Neuronal stem cell (in vitro differentiated cells): ENCODE results near the gene SLC26A8.
"Not testable (repeated sequence)": the region's sequence is repeated elsewhere in the genome, so short reads cannot be mapped to it uniquely, and the experiment has no call there.

Experiments
- DNase-seq: peaks from one replicate; pipeline ENCODE4 v3.0.0-alpha.2; 2013; ENCODE audit warnings: low spot score
- H2AFZ ChIP-seq: one replicate; pipeline ENCODE4 v1.6.1; 2013; ENCODE audit warnings: mild to moderate bottlenecking, low read length, inconsistent platforms
- H2AK5ac ChIP-seq: 2 replicates; pipeline ENCODE4 v1.6.1; 2013; ENCODE audit warnings: low read depth, mild to moderate bottlenecking, inconsistent platforms, low read length, moderate library complexity, mixed read lengths
- H2BK120ac ChIP-seq: 2 replicates; pipeline ENCODE4 v1.6.1; 2013; ENCODE audit warnings: low read depth, mild to moderate bottlenecking, inconsistent platforms, low read length, moderate library complexity, mixed read lengths
- H2BK12ac ChIP-seq: one replicate; pipeline ENCODE4 v1.6.1; 2013; ENCODE audit warnings: low read length, inconsistent platforms
- H2BK15ac ChIP-seq: 2 replicates; pipeline ENCODE4 v1.6.1; 2013; ENCODE audit warnings: mild to moderate bottlenecking, low read length, inconsistent platforms, mixed read lengths
- H2BK5ac ChIP-seq: one replicate; pipeline ENCODE4 v1.6.1; 2013; ENCODE audit warnings: inconsistent platforms, mild to moderate bottlenecking, low read length, moderate library complexity
- H3K14ac ChIP-seq: one replicate; pipeline ENCODE4 v1.6.1; 2013; ENCODE audit warnings: low read length, inconsistent platforms
- H3K18ac ChIP-seq: 2 replicates; pipeline ENCODE4 v1.6.1; 2013; ENCODE audit warnings: low read length, inconsistent platforms
- H3K23ac ChIP-seq: 2 replicates; pipeline ENCODE4 v1.6.1; 2013; ENCODE audit warnings: low read depth, mild to moderate bottlenecking, mixed read lengths, low read length, inconsistent platforms; ENCODE audit not compliant: poor library complexity
- H3K27ac ChIP-seq: replicated peaks from 3 replicates; pipeline ENCODE4 v1.5.1; 2013; ENCODE audit warnings: low read length, inconsistent platforms
- H3K27me3 ChIP-seq, 3 experiments: 2 replicates each; pipeline ENCODE4 v1.6.1; 2013; ENCODE audit warnings: low read length in 3 of 3, mild to moderate bottlenecking in 2 of 3, inconsistent platforms in 1 of 3, low read depth in 1 of 3, mixed read lengths in 1 of 3, moderate library complexity in 1 of 3; ENCODE audit not compliant: control insufficient read depth in 3 of 3, insufficient read depth in 3 of 3
- H3K36me3 ChIP-seq, 2 donors: replicated peaks in 1 of 2; 2 replicates each; pipeline ENCODE4 v1.6.1; 2013; ENCODE audit warnings: low read length in 2 of 2; ENCODE audit not compliant: control insufficient read depth in 2 of 2, insufficient read depth in 2 of 2
- H3K4ac ChIP-seq: 2 replicates; pipeline ENCODE4 v1.6.1; 2013; ENCODE audit warnings: inconsistent platforms, mild to moderate bottlenecking, low read length, moderate library complexity
- H3K4me1 ChIP-seq, 2 donors: 1 replicate in 1 of 2; 2 replicates in 1 of 2; pipeline ENCODE4 v1.6.1; 2013; ENCODE audit warnings: low read length in 2 of 2, low read depth in 1 of 2; ENCODE audit not compliant: control insufficient read depth in 2 of 2, insufficient read depth in 1 of 2
- H3K4me2 ChIP-seq: one replicate; pipeline ENCODE4 v1.6.1; 2013; ENCODE audit warnings: mild to moderate bottlenecking, low read length, inconsistent platforms; ENCODE audit not compliant: insufficient read depth, poor library complexity, severe bottlenecking
- H3K4me3 ChIP-seq, 2 donors: 2 replicates each; pipeline ENCODE4 v1.5.1; 2013; ENCODE audit warnings: low read length in 2 of 2, mild to moderate bottlenecking in 2 of 2, inconsistent platforms in 1 of 2, moderate library complexity in 1 of 2
- H3K79me1 ChIP-seq: one replicate; pipeline ENCODE4 v1.6.1; 2013; ENCODE audit warnings: low read depth, mild to moderate bottlenecking, inconsistent platforms, low read length, moderate library complexity
- H3K9ac ChIP-seq: one replicate; pipeline ENCODE4 v1.6.1; 2013; ENCODE audit warnings: mild to moderate bottlenecking, low read depth, low read length, inconsistent platforms; ENCODE audit not compliant: poor library complexity
- H3K9me3 ChIP-seq, 2 donors: replicated peaks in 1 of 2; 2 replicates each; pipeline versions ENCODE3 to v1.6.1; 2013; ENCODE audit warnings: low read length in 2 of 2, mild to moderate bottlenecking in 2 of 2, inconsistent platforms in 1 of 2, low read depth in 1 of 2, mixed read lengths in 1 of 2, moderate library complexity in 1 of 2; ENCODE audit not compliant: control insufficient read depth in 2 of 2, insufficient read depth in 1 of 2
- H4K8ac ChIP-seq: one replicate; pipeline ENCODE4 v1.6.1; 2013; ENCODE audit warnings: low read depth, mild to moderate bottlenecking, inconsistent platforms, low read length, moderate library complexity
- H4K91ac ChIP-seq: one replicate; pipeline ENCODE4 v1.6.1; 2013; ENCODE audit warnings: low read length, low read depth, mild to moderate bottlenecking, inconsistent platforms; ENCODE audit not compliant: poor library complexity
- WGBS, 2 donors: extraction: QIAGEN DNeasy Blood & Tissue Kit; methylation state at CpG; one replicate each; pipeline ENCODE4 v1.1.7; 2013; ENCODE audit warnings: missing lambda C conversion rate in 2 of 2, mixed read lengths in 1 of 2; ENCODE audit not compliant: insufficient read length in 2 of 2, insufficient replicate concordance in 1 of 2; ENCODE audit errors: extremely low coverage in 2 of 2; 5-methylcytosine and 5-hydroxymethylcytosine counted together

Gene SLC26A8

DNA sequence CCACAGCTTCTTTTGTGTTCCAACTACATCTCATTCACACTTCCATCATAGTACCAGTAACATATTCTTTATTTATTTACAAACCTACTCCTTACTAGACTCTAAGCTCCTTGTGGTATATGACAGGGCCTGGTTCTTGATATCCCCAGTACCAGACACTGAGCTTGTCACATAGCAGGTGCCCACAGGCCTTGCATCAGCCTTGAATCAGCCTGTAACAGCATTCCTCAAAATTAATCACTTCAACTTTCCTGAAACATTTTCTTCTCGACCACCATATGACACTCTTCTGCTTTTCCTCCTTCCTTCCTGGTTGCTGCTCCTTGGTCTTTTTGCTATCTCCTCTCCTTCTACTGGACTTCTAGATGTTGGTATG lies 78.8 kb downstream of the SLC26A8 start:
- no peaks in the 10 kb centered on the region for H3K4me1 ChIP-seq
- H3K27ac ChIP-seq, result no peak overlapping the region
- no peak overlapping the region for H3K14ac ChIP-seq
- H3K4ac ChIP-seq, result no peak overlapping the region
- no peak overlapping the region for H3K4me2 ChIP-seq
- no CpG with 5 or more reads among the region's 1 CpG for WGBS, 2 donors
- DNase-seq, result no peak
- no peak overlapping the region for H4K91ac ChIP-seq
- H2AK5ac ChIP-seq, result no peak overlapping the region
- H3K27me3 ChIP-seq, result no peaks in the 10 kb centered on the region
- no peaks in the 10 kb centered on the region for H3K79me1 ChIP-seq
- H2BK5ac ChIP-seq, result no peak overlapping the region
- no peak overlapping the region for H3K18ac ChIP-seq
- no peak overlapping the region for H3K4me3 ChIP-seq
- no peak overlapping the region for H2BK15ac ChIP-seq
- no peaks in the 10 kb centered on the region for H3K9me3 ChIP-seq
- no peak overlapping the region for H2AFZ ChIP-seq
- H4K8ac ChIP-seq, result no peak overlapping the region
- H3K23ac ChIP-seq, result no peak overlapping the region
- no peak overlapping the region for H2BK120ac ChIP-seq
- H3K9ac ChIP-seq, result no peak overlapping the region
- no peak overlapping the region for H2BK12ac ChIP-seq
- no peaks in the 10 kb centered on the region for H3K36me3 ChIP-seq

DNA sequence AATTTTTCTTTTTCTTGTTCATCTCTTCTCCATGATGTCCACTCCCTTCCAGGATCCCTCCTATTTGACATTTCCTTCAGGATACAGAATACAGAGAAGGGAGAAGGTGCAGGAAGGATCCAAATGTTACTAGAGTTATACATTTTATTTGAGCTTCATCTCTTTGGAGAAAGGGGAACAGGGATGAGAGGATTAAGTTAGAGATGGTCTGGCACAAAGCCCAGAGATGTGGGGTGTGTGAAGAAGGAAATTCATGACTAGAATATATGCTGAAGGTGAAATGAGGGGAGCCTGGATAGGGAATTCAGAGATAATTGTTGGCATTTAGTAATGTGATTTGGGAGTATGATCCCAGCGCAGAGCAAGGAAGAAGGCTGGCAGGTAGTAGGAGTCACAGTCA lies 81.1 kb downstream of the SLC26A8 start:
- Histone ChIP-seq H3K23ac (no peak overlapping the region), H3K27me3 (no peaks in the 10 kb centered on the region), H4K91ac (no peak overlapping the region), H3K27ac (no peak overlapping the region), H3K9me3 (no peaks in the 10 kb centered on the region), H3K14ac (no peak overlapping the region), H2AK5ac (no peak overlapping the region), H4K8ac (no peak overlapping the region), H2BK5ac (no peak overlapping the region), H2BK15ac (no peak overlapping the region), H3K4me3 (no peak overlapping the region), H3K79me1 (no peaks in the 10 kb centered on the region), H3K4me2 (no peak overlapping the region), H3K36me3 (no peaks in the 10 kb centered on the region), H2AFZ (no peak overlapping the region), H3K18ac (no peak overlapping the region), H3K9ac (no peak overlapping the region), H3K4me1 (no peaks in the 10 kb centered on the region), H2BK120ac (no peak overlapping the region), H2BK12ac (no peak overlapping the region), H3K4ac (no peak overlapping the region)
- no CpG with 5 or more reads among the region's 1 CpG for WGBS, 2 donors
- no peak for DNase-seq

DNA sequence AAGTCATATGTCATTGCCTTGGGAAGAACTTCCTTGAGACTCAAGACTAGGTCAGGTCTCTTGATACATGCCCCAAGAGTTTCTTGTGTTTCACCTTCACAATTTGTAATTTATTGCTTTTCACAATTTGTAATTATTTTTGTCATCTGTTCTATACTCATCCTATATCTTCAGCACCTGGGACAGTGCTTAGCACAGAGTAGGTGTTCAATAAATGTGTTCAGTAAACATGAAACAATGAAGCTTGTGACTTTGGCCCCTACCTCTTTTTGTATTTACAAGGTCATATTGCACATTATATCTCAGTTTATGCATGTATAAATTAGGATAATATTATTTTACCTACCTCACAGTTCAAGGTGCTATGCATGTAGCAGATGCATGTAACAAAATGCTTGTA lies 82.1 kb downstream of the SLC26A8 start:
- H3K18ac ChIP-seq, result no peak overlapping the region
- H2BK120ac ChIP-seq, result no peak overlapping the region
- H3K9ac ChIP-seq, result no peak overlapping the region
- no peaks in the 10 kb centered on the region for H3K36me3 ChIP-seq
- H3K14ac ChIP-seq, result no peak overlapping the region
- H3K4me2 ChIP-seq, result no peak overlapping the region
- no peak overlapping the region for H2AFZ ChIP-seq
- no peak overlapping the region for H2BK12ac ChIP-seq
- H3K9me3 ChIP-seq, result no peaks in the 10 kb centered on the region
- no peak overlapping the region for H4K8ac ChIP-seq
- H3K4me3 ChIP-seq, result no peak overlapping the region
- no peak overlapping the region for H2AK5ac ChIP-seq
- H2BK5ac ChIP-seq, result no peak overlapping the region
- H3K79me1 ChIP-seq, result no peaks in the 10 kb centered on the region
- H4K91ac ChIP-seq, result no peak overlapping the region
- no peak overlapping the region for H3K27ac ChIP-seq
- H3K4me1 ChIP-seq, result no peaks in the 10 kb centered on the region
- no peaks in the 10 kb centered on the region for H3K27me3 ChIP-seq
- H2BK15ac ChIP-seq, result no peak overlapping the region
- H3K4ac ChIP-seq, result no peak overlapping the region
- H3K23ac ChIP-seq, result no peak overlapping the region
- no peak for DNase-seq

DNA sequence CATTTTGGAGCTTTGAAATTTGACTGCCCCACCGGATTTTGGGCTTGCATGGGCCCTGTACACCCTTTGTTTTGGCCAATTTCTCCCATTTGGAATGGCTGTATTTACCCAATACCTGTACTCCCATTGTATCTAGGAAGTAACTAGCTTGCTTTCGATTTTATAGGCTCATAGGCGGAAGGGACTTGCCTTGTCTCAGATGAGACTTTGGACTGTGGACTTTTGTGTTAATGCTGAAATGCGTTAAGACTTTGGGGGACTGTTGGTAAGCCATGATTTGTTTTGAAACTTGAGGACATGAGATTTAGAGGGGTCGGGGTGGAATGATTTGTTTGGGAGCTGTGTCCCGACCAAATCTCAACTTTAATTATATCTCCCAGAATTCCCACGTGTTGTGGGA lies 83.3 kb downstream of the SLC26A8 start:
- not testable (repeated sequence) for H2BK15ac ChIP-seq, H3K9ac ChIP-seq, H2BK5ac ChIP-seq, H3K27me3 ChIP-seq, H2BK120ac ChIP-seq, H3K14ac ChIP-seq, H3K4me1 ChIP-seq, H2BK12ac ChIP-seq, H3K4ac ChIP-seq, H3K4me2 ChIP-seq, H3K4me3 ChIP-seq, H4K91ac ChIP-seq, DNase-seq, H3K18ac ChIP-seq, H3K36me3 ChIP-seq, H3K9me3 ChIP-seq, H3K79me1 ChIP-seq, H3K27ac ChIP-seq, H2AK5ac ChIP-seq, H2AFZ ChIP-seq, H3K23ac ChIP-seq, H4K8ac ChIP-seq
- no CpG with 5 or more reads among the region's 7 CpGs for WGBS, 2 donors
